DMS79 treated with DMSO at 0.1 percent for 48 hours (cell line): Measurements from ENCODE around the gene FAM53B.
"Not testable (repeated sequence)": the region's sequence is repeated elsewhere in the genome, so short reads cannot be mapped to it uniquely, and the experiment has no call there.

Source experiments
- DNase-seq: peaks from one replicate; lab custom pipeline; 2025; lab: John Stamatoyannopoulos, UW

Gene FAM53B

GRCh38 chr10:124627866-124628675 lies 116.1 kb downstream of the FAM53B start:
- DNase-seq = no peak

DNA sequence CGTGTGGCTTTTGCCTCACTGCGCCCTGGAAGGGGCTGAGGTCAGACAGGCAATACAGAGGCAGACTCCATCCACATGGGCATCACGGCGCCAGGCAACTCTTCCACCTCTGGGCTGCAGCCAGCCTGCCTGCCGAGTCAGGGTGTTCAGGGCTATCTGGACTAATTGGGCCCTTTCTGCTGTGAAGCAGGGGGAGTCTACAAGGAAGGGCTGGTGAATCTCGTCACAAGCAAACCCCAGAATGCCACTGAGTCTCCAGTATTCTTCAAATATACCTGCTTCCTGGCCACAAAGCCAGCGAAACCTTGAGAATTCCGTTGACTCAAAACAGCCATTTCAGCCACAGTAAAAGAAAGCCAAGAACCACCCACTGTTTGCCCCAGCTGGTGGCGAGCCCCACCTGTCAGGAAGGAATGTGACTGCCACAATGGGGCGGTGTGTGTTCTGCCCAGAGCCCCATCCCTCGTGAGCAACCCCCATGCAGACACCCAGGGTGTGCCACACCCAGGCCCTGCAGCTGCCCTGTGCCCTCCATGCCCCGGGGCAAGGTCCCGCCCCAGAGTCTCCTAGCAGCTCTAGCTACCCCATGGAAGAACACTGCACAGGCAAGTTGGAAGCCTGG lies 117.3 kb downstream of the FAM53B start:
- DNase-seq = no peak

DNA sequence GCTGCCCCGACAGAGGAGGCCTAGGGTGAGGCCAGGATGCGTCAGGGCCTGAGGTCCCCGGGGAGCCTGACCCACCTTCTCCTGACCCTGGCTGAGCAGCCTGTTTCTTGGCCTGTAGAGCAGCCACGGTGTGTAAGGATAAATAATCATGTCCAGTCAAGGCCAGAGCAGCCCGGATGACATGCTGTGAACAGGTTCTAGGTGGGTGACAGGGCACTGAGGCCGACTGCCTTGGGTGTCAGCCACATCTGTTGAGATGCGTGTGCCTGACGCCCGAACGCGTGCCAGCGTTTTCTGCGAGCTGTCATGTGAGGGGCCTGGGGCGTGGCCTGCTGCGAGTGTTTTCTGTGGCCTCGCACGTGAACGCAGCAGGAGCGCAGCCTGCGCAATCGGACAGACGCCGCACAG lies 118.3 kb downstream of the FAM53B start:
- no peak for DNase-seq

GRCh38 chr10:124624895-124625294 lies 119.3 kb downstream of the FAM53B start:
- peak; percentile 33 for DNase-seq

DNA sequence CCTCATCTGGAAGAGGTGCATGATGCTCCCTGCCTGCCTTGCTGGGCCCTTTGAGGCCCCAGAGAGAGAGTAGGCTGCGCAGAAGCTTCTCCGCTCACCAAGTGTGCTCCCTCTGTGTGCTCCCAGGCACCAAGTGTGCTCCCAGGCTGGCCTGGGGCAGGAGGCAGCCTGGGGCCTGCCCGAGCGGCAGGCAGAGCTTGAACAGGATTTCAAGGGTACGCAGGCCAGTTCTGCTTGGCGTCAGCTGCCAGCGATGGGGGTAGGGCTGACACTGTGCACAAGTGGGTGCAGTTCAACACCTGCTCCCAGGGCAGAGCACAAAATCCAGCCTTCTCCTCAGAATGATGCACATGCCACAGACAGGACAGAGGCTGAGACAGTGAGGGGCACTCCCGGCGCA lies 119.7 kb downstream of the FAM53B start:
- peak; percentile 57 for DNase-seq

GRCh38 chr10:124624006-124624405 lies 120.2 kb downstream of the FAM53B start:
- DNase-seq = no peak

GRCh38 chr10:124622866-124623536 lies 121.2 kb downstream of the FAM53B start:
- DNase-seq = no peak

GRCh38 chr10:124622158-124622557 lies 122.0 kb downstream of the FAM53B start:
- DNase-seq = peak; percentile 54

DNA sequence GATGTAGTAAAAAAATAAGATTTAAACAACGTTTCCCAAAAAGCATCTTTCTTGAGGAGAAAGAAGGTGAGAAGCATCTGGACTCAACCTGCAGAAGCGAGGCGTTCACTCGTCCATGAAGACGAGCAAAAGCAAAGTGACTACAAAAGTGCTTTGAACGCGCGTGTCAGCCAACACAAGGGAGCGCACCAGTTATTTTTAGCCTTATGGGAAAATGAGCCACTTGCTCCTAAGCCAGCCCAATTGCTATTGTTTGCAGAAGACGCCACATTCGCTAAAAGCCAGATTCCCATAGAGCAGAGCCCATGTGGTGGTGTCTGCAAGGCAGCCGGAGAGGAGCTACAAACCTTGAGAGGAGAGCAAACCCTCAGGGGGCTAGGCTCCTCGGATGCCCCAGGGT lies 122.5 kb downstream of the FAM53B start:
- DNase-seq = peak; percentile 40

DNA sequence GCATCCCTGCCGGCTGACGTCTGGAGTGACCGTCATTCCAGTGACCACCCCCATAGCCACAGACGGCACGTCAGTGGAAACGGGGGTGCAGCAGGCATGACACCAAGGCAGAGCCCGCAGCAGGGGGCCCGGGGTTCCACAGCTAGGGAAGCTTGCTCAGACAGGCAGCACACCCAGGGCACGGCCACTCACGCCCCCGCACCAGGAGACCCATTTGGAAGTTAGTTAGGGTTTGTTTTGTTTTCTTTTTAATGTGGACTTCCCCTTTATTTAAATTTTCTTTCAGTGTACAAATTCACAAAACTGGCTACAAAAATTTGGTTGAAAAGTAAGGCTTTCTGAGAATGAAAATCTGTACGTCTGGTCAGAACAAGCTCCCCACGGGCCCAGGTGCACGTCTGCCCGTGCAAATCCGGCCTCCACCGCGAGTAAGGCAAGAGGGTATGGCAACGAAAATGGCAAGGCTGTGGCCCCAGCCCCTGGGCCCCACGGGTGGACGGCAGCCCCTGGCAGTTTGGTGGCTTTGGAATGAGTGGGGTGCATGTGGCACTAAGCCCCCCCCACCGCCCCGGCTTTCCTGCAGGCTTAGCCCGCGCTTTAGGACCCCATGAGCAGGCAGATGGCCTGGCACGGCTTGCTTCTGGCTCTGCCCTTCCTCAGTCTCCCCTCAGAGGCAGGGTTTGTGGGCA lies 124.2 kb downstream of the FAM53B start:
- no peak for DNase-seq

DNA sequence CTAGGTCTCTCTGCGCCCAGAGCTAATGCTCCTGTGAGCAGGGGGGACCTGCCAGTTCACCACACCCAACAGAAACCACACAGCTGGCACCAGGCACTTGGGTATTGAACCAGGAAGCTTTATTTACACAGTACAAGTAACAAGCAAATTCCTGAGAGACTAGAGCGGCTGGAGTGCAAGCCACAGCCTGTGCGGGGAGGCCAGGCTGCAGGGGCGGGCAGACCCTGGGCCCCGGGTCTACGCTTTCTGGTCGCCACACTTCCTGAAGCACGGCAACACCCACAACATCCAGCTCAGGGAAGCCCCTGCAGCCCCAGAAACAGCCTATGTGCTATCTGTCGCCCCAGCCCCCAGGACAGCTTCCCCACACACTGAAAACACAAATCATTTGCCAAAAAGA lies 125.0 kb downstream of the FAM53B start:
- DNase-seq = peak; percentile 46

GRCh38 chr10:124618470-124619073 lies 125.6 kb downstream of the FAM53B start:
- DNase-seq = no peak

- DNase-seq = no peak
Measured at GRCh38 chr10:124616836-124617130, 127.4 kb downstream of the FAM53B start.

- DNase-seq = no peak
Measured at GRCh38 chr10:124616040-124616835, 127.9 kb downstream of the FAM53B start.

- DNase-seq = no peak
Measured at GRCh38 chr10:124615259-124615658, 128.9 kb downstream of the FAM53B start.

DNA sequence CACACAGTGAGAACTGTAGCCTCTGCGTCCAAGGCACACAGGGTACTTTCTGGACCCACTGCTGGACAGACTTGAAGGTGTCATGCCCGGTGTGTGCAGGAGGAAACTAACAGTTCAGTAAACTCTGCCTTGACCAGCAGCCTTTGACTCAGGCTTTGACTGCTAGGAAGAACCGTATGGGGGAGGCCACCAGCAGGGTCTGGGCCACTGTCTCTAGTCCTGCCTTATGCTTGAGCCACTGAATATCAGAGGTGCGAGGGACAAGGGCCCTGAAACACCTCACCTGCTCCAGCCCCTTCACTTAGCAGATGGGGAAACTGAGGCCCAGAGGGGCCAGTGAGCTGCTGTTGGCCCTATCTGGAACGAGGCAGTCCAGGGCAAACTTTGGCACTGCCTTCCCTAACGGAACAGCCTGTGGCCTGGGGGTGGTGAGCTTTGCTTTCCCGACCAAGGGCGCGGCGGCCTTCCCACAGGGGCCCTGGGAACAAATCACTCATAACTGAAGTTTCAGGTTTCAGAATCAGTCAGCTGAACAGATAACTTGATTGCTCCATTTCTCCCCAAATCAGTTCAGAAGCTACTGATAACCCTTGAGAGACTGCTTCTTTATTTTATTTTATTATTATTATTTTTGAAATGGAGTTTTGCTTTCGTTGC lies 130.0 kb downstream of the FAM53B start:
- DNase-seq = no peak

GRCh38 chr10:124612611-124613498 lies 131.3 kb downstream of the FAM53B start:
- DNase-seq = no peak

GRCh38 chr10:124611738-124612137 lies 132.4 kb downstream of the FAM53B start:
- DNase-seq = no peak

DNA sequence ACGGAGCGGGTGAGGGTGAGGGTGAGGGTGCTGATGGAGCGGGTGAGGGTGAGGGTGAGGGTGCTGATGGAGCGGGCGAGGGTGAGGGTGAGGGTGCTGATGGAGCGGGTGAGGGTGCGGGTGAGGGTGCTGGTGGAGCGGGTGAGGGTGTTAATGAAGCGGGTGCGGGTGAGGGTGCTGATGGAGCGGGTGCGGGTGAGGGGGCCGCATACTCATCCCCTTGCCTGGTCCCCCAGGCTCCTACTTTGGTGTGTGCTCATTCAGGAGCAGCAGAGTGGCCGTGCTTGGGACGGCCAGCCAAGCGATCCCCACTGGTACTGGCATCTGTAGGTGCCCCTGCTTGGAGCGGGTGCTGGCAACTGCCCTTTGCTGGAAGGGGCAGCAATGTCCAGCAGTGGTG lies 133.3 kb downstream of the FAM53B start:
- DNase-seq = not testable (repeated sequence)

- not testable (repeated sequence) for DNase-seq
Measured at GRCh38 chr10:124610186-124610585, 134.0 kb downstream of the FAM53B start.
